HepG2 (cell line): ENCODE data around the gene VAV2. TPM values are rescaled to one million over a fixed set of nuclear protein-coding genes. Genes with fewer than 3 reads are reported as not detected.

Experiments
- CHD2 ChIP-seq: IDR thresholded peaks from 2 replicates; pipeline ENCODE4 v1.6.1; 2011; ENCODE audit warnings: low read depth, low read length, improper control_type of control experiment
- JDP2 ChIP-seq: sonication (generic); formaldehyde crosslinking; IDR thresholded peaks from 2 replicates; pipeline ENCODE4 v1.8.1; 2022; ENCODE audit warnings: missing genetic modification reagents, borderline replicate concordance
- MAF1 ChIP-seq: sonication (generic); formaldehyde crosslinking; IDR thresholded peaks from 2 replicates; pipeline ENCODE4 v1.5.0; 2020; ENCODE audit warnings: missing genetic modification reagents, borderline replicate concordance
- PHF5A ChIP-seq: IDR thresholded peaks from one replicate; pipeline ENCODE4 v1.6.1; 2018; ENCODE audit warnings: low read depth, missing genetic modification reagents; ENCODE audit not compliant: unreplicated experiment
- RAD51 ChIP-seq: fragments of 450-650 bp; IDR thresholded peaks from 2 replicates; pipeline ENCODE4 v1.6.1; 2016; ENCODE audit warnings: borderline replicate concordance
- RBFOX2 ChIP-seq: fragments of 200-400 bp; formaldehyde crosslinking; IDR thresholded peaks from 2 replicates; pipeline ENCODE4 v1.6.1; 2017; ENCODE audit warnings: low read depth, mild to moderate bottlenecking, low read length
- RFXAP ChIP-seq: sonication (generic); formaldehyde crosslinking; IDR thresholded peaks from 2 replicates; pipeline ENCODE4 v1.4.0; 2020; ENCODE audit warnings: missing genetic modification reagents, borderline replicate concordance
- STAG1 ChIP-seq: sonication (generic); formaldehyde crosslinking; IDR thresholded peaks from 2 replicates; pipeline ENCODE4 v1.4.0; 2020; ENCODE audit warnings: missing genetic modification reagents
- TEAD3 ChIP-seq: optimal IDR thresholded peaks from 2 replicates; pipeline ENCODE3; 2016; ENCODE audit warnings: borderline replicate concordance
- TOPORS ChIP-seq: sonication (generic); formaldehyde crosslinking; IDR thresholded peaks from 2 replicates; pipeline ENCODE4 v1.8.0; 2023; ENCODE audit warnings: mild to moderate bottlenecking, missing genetic modification reagents
- ZBTB42 ChIP-seq: sonication (generic); formaldehyde crosslinking; IDR thresholded peaks from 2 replicates; pipeline ENCODE4 v1.5.0; 2020; ENCODE audit warnings: mild to moderate bottlenecking, missing genetic modification reagents
- ZFY ChIP-seq: sonication (generic); formaldehyde crosslinking; IDR thresholded peaks from 2 replicates; pipeline ENCODE4 v1.4.0; 2020; ENCODE audit warnings: missing genetic modification reagents
- ZNF264 ChIP-seq: sonication (generic); formaldehyde crosslinking; IDR thresholded peaks from 2 replicates; pipeline ENCODE4 v1.4.0; 2020; ENCODE audit warnings: missing genetic modification reagents
- ZNF274 ChIP-seq: sonication (generic); formaldehyde crosslinking; IDR thresholded peaks from 2 replicates; pipeline ENCODE4 v1.5.1; 2020; ENCODE audit warnings: mild to moderate bottlenecking, missing genetic modification reagents
- ZNF441 ChIP-seq: sonication (generic); formaldehyde crosslinking; IDR thresholded peaks from 2 replicates; pipeline ENCODE4 v1.7.0; 2021; ENCODE audit warnings: missing genetic modification reagents, borderline replicate concordance
- ZNF556 ChIP-seq: sonication (generic); formaldehyde crosslinking; IDR thresholded peaks from 2 replicates; pipeline ENCODE4 v1.4.0; 2020; ENCODE audit warnings: mild to moderate bottlenecking, missing genetic modification reagents, borderline replicate concordance
- ZNF563 ChIP-seq: sonication (generic); formaldehyde crosslinking; IDR thresholded peaks from 2 replicates; pipeline ENCODE4 v1.8.0; 2022; ENCODE audit warnings: mild to moderate bottlenecking, moderate library complexity, missing genetic modification reagents
- ZNF570 ChIP-seq: sonication (generic); formaldehyde crosslinking; IDR thresholded peaks from 2 replicates; pipeline ENCODE4 v1.4.0; 2020; ENCODE audit warnings: mild to moderate bottlenecking, missing genetic modification reagents, borderline replicate concordance
- ZNF614 ChIP-seq: IDR thresholded peaks from 2 replicates; pipeline ENCODE4 v1.6.1; 2018; ENCODE audit warnings: missing biosample characterization, missing genetic modification reagents, inconsistent platforms, borderline replicate concordance
- ZNF629 ChIP-seq: sonication (generic); formaldehyde crosslinking; conservative IDR thresholded peaks from 2 replicates; pipeline ENCODE4 v1.5.0; 2020; ENCODE audit warnings: missing genetic modification reagents
- ZNF782 ChIP-seq: sonication (generic); formaldehyde crosslinking; IDR thresholded peaks from 2 replicates; pipeline ENCODE4 v1.4.0; 2020; ENCODE audit warnings: missing genetic modification reagents, mild to moderate bottlenecking, borderline replicate concordance
- ZSCAN9 ChIP-seq: IDR thresholded peaks from 2 replicates; pipeline ENCODE4 v1.6.1; 2016; ENCODE audit warnings: borderline replicate concordance
- polyA plus RNA-seq, 8 experiments: library from polyadenylated mRNA; depleted of rRNA in 3 of 8; stranded (reverse) in 7 of 8; unstranded in 1 of 8; fragments of >200 nt; fragmentation: Illumina TruSeq in 4 of 8; extraction: Trizol in 4 of 8; gene quantifications; 2 replicates each; pipeline versions ENCODE4 v1.2.1 to v1.2.3, GENCODE V29; 2011 to 2016; ENCODE audit warnings: low read depth in 4 of 8, missing spikeins in 1 of 8, mixed read lengths in 1 of 8; ENCODE audit not compliant: insufficient read depth in 1 of 8
- total RNA-seq, 5 experiments: library from RNA; depleted of rRNA; stranded (reverse); fragments of >200 nt; fragmentation: Illumina TruSeq; extraction: Trizol; gene quantifications; 2 replicates each; pipeline ENCODE4 v1.2.3, GENCODE V29; 2016; ENCODE audit warnings: low read depth in 1 of 5
- TF ChIP-seq, protein P1 (sequence below): sonication (generic); formaldehyde crosslinking; IDR thresholded peaks from 2 replicates; pipeline ENCODE4 v1.5.1; 2020; ENCODE audit warnings: mild to moderate bottlenecking, moderate library complexity, missing genetic modification reagents
- TF ChIP-seq, protein P2 (sequence below): sonication (generic); formaldehyde crosslinking; IDR thresholded peaks from 2 replicates; pipeline ENCODE4 v1.9.0; 2021; ENCODE audit warnings: missing genetic modification reagents, mild to moderate bottlenecking, borderline replicate concordance
- TF ChIP-seq, protein P3 (sequence below): sonication (generic); formaldehyde crosslinking; IDR thresholded peaks from 2 replicates; pipeline ENCODE4 v1.5.0; 2020; ENCODE audit warnings: missing genetic modification reagents

Gene VAV2
- total and polyA plus RNA-seq, 2 of the 13 experiments (the other 11 are each of a cell fraction or from before 2014, with no cell fraction given): 22.5 to 22.9 TPM

DNA sequence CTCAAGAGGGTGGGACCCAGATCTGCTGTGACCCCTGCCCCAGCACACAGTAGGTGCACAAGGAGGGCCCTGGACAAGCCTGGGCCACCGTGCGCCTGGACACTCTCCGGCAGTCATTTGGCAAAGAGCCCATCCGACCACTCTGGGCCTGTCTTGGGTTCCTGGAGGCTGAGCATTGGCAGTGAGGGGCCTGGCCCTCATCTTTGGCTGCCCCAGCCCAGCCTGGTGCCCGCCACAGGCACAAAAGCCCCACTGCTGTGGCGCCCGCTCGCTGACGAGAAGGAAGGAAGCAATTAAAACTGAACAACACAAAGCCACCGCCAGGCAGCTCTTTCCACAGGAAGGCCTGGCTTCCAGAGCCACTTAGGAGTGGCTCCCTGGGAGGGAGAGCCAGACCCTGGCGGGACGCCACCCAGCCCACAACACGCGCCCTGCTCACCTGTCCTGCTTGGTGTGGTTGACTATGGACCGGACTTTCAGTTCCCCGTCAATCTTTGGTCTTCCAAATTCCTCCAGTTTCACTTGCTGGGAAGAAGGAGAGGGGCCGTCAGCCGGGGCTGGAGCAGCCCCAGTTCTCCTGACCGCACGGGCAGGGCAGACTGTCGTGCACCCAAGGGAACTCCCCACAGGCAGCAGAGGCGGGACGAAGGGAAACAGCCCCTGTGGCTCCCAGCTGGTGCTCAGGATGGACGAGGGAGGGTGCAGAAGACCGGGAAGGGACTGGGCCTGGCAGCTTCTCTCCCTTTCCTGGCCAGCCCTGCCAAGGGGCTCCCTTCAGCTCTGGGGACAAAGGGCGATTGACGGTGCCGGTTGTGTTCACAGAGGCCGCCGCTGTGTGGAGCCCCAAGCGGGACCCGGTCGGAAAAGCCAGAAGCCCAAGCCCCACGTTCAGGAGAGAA lies 203.1 kb downstream of the VAV2 start (continued):
- TF ChIP-seq ZNF782 (CRISPR knock-in tag) (no peak), RAD51 (no peak), ZNF556 (CRISPR knock-in tag) (0 out of 2 replicates have a peak, but pooled peaks have one; percentile 37), JDP2 (CRISPR knock-in tag) (no peak), RBFOX2 (no peak), ZNF264 (CRISPR knock-in tag) (0 out of 2 replicates have a peak, but pooled peaks have one; percentile 34), TOPORS (CRISPR knock-in tag) (no peak), ZNF441 (CRISPR knock-in tag) (peak; percentile 56; the same call in 1 of the 2 replicates), MAF1 (CRISPR knock-in tag) (no peak), ZBTB42 (CRISPR knock-in tag) (no peak), ZSCAN9 (CRISPR knock-in tag) (no peak), ZFY (CRISPR knock-in tag) (peak; percentile 12; the same call in 1 of the 2 replicates), ZNF629 (0 out of 2 replicates have a peak, but pooled peaks have one; percentile 22), CHD2 (no peak), ZNF274 (CRISPR knock-in tag) (no peak), PHF5A (no peak), ZNF570 (no peak), STAG1 (CRISPR knock-in tag) (peak; percentile 72), RFXAP (0 out of 2 replicates have a peak, but pooled peaks have one; percentile 47), ZNF614 (CRISPR knock-in tag) (no peak), ZNF563 (CRISPR knock-in tag) (peak; percentile 29; the same call in 1 of the 2 replicates), TEAD3 (peak; percentile 24)
- TF ChIP-seq, protein P1, sequence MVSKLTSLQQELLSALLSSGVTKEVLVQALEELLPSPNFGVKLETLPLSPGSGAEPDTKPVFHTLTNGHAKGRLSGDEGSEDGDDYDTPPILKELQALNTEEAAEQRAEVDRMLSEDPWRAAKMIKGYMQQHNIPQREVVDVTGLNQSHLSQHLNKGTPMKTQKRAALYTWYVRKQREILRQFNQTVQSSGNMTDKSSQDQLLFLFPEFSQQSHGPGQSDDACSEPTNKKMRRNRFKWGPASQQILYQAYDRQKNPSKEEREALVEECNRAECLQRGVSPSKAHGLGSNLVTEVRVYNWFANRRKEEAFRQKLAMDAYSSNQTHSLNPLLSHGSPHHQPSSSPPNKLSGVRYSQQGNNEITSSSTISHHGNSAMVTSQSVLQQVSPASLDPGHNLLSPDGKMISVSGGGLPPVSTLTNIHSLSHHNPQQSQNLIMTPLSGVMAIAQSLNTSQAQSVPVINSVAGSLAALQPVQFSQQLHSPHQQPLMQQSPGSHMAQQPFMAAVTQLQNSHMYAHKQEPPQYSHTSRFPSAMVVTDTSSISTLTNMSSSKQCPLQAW (CRISPR knock-in tag): no peak
- TF ChIP-seq, protein P2, sequence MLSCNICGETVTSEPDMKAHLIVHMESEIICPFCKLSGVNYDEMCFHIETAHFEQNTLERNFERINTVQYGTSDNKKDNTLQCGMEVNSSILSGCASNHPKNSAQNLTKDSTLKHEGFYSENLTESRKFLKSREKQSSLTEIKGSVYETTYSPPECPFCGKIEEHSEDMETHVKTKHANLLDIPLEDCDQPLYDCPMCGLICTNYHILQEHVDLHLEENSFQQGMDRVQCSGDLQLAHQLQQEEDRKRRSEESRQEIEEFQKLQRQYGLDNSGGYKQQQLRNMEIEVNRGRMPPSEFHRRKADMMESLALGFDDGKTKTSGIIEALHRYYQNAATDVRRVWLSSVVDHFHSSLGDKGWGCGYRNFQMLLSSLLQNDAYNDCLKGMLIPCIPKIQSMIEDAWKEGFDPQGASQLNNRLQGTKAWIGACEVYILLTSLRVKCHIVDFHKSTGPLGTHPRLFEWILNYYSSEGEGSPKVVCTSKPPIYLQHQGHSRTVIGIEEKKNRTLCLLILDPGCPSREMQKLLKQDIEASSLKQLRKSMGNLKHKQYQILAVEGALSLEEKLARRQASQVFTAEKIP: no peak
- TF ChIP-seq, protein P3, sequence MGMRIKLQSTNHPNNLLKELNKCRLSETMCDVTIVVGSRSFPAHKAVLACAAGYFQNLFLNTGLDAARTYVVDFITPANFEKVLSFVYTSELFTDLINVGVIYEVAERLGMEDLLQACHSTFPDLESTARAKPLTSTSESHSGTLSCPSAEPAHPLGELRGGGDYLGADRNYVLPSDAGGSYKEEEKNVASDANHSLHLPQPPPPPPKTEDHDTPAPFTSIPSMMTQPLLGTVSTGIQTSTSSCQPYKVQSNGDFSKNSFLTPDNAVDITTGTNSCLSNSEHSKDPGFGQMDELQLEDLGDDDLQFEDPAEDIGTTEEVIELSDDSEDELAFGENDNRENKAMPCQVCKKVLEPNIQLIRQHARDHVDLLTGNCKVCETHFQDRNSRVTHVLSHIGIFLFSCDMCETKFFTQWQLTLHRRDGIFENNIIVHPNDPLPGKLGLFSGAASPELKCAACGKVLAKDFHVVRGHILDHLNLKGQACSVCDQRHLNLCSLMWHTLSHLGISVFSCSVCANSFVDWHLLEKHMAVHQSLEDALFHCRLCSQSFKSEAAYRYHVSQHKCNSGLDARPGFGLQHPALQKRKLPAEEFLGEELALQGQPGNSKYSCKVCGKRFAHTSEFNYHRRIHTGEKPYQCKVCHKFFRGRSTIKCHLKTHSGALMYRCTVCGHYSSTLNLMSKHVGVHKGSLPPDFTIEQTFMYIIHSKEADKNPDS (CRISPR knock-in tag): no peak
